ENCODE results near the gene DPEP2.
"Not testable (repeated sequence)": the region's sequence is repeated elsewhere in the genome, so short reads cannot be mapped to it uniquely, and the experiment has no call there.

DPEP2 gene

DNA sequence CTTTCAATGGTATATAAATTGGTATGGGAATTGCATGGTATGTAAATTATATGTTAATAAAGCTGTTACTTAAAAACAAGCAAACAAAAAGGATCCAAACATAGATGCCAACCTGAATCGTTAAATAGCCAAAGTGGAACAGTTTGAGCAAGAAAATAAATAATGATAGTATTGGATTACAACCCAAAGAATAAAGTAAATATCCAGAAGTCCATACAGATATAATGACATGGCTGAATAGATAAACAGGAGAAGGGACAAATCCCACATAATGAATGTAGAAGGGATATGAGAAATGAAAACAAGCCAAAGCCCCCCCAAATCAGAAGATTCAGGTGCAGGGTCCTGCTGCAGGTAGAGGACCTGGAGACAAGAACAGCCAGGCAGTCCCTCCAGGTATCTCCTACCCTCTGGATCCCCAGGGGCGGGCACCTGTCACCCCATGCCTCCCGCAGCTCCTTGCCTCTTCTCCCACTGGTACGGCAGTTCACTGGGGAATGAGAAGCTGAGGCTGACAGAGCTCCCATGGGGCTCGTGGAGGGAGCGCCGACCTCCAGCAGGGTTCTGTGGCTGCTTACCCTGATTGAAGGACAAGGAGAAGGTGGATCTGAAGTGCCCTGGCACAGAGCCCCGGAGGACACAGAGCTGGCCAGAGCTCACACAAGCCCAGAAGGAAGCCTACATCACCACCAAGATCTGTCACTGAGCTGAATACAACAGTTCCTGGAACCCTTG is 45.5 kb downstream of the DPEP2 start:
- DNase-seq: no peak

GRCh38 chr16:67951485-67951884 is 47.8 kb downstream of the DPEP2 start:
- DNase-seq: no peak

- no peak for DNase-seq
Measured at GRCh38 chr16:67950335-67950843, 48.9 kb downstream of the DPEP2 start.

DNA sequence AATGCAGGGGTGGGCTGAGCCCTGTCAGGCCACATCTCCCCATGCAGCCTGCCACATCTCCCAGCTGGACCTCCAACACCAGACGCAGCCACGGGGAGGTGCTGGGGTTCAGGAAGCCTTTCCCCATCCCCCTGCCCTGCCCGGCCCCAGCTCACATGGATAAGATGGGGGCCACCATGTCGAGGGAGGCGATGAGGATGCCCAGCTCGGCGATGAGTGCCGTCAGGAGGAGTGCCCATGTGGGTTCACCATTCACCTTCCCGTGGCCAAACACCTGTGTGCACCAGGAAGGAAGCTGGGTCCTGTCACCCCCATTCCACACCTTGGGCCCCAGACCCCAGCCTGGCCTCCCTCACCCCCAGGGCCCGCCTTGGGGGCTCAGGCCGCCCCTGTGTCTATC is 49.6 kb downstream of the DPEP2 start:
- no peak for DNase-seq

GRCh38 chr16:67948015-67948414 is 51.3 kb downstream of the DPEP2 start:
- no peak for DNase-seq

GRCh38 chr16:67946966-67947558 is 52.2 kb downstream of the DPEP2 start:
- no peak for DNase-seq

DNA sequence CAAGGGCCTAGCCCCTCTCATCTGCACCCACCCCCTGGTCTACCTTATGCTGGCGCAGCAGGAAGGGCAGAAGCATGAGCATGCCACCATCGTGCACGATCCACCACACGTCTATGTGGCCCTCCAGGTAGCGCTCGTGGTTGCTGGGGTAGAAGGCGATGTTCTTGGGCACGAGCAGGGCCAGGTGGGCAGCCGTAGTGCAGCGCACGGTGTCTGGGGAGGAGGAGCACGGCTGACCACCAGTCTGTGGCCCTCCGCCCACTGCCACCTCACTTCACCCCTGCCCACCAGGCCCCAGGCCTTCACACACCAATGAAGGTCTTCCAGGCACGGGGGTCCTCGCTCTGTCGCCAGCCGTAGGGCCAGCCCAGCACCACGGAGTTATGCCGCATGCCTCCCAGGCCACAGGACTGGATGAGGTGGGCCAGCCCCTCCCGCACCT is 53.1 kb downstream of the DPEP2 start:
- DNase-seq: no peak

GRCh38 chr16:67945392-67945933 is 53.8 kb downstream of the DPEP2 start:
- no peak for DNase-seq

DNA sequence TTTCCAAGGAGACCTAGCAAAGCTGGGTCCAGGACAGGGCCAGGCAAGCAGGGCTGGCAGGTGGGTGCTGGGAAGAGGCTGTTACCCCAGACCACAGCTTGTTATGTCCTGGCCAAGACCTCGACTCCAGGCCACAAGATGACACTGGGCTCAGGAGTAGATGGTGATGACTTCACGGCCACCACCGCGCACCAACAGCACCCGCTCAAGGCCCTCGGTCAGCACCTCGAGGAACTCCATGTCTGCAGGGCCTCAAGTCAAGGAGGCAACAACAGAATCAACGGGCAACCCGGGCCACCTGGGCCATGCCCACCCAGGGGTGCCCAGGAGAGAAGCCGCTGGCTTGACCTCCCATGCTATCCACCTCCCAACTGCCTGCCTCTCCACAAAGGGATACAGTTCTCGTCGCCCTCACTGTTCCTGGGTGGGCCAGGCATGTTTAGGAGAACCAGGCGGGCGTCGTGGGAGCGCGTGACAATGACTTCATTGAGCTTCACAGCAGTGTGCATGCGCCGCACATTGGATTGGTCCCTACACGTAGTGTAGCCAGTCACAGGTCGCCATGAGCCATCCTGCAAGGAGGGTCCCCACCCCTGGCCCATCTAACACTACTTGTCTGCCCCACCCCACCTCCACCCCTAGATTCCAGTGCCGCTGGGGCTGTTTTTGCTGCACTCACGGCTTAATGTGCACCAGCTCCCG is 54.4 kb downstream of the DPEP2 start:
- DNase-seq: no peak

DNA sequence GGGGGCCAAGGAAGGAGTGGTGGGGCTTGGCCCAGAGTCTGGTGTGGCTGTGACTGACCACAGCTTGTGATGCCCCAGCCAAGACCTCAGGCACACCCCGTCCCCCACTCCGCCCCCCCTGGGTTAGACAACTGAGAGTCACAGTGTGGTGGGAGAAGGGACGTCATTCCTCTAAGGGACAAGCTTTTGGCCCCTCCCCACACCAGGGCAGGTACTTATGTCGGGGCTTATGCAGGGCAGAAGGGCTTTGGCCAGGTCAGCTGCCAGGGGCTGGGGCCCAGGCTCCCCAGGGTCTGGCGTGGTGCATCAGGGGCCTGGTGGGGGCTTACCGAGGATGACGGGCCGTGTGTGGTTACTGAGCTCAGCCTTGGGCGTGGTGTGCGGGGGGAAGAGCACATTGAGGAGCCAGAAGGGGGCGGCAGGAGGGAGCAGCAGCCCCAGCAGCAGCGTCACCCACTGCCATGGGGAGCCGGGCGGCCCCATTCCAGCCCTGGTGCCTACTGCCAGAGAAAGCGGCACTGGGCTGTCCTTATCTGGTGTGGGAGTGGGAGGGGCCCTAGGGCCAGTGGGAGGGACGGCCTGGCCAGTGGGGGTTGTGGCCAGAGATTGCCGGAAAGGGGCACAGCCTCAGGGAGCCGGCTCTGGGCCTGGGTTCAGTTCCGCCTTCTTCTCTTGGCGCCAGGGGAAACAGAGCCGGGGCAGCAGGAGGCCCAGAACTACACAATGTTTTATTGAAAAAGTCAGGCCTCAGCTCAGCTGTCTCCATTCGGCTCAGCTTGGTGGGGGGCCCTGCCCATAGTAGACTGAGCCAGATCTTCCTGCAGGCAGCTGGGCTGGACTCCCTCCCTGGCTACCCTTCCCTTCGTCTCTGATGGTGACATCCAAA is 55.4 kb downstream of the DPEP2 start, which contains the start of gene LCAT:
Gene LCAT (minus strand): TSS at position 502 of the 886 bp plus-strand sequence. CDS start 19 bp downstream, at position 483.
- DNase-seq: no peak

DNA sequence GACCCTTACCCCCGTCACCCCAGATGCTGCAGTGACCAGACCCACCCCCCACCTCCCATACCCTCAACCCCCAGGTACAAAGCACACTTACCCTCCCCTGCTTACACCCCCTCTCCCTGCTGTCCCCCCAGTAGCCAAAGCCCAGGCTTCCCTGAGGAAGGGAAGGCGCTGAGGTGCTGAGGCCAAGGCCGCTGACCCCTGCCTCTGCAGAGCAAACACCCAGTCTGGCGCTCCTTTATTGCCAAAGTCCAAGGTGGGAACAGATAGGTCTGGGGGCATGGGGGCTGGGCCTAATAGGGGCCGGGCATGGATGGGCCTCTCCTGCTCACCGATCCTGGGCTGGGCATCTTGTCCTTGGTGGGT is 56.0 kb downstream of the DPEP2 start:
- DNase-seq: no peak

GRCh38 chr16:67942510-67943255 is 56.6 kb downstream of the DPEP2 start:
- DNase-seq: no peak

- DNase-seq: peak; percentile 60
Measured at GRCh38 chr16:67942200-67942509, 57.1 kb downstream of the DPEP2 start.

DNA sequence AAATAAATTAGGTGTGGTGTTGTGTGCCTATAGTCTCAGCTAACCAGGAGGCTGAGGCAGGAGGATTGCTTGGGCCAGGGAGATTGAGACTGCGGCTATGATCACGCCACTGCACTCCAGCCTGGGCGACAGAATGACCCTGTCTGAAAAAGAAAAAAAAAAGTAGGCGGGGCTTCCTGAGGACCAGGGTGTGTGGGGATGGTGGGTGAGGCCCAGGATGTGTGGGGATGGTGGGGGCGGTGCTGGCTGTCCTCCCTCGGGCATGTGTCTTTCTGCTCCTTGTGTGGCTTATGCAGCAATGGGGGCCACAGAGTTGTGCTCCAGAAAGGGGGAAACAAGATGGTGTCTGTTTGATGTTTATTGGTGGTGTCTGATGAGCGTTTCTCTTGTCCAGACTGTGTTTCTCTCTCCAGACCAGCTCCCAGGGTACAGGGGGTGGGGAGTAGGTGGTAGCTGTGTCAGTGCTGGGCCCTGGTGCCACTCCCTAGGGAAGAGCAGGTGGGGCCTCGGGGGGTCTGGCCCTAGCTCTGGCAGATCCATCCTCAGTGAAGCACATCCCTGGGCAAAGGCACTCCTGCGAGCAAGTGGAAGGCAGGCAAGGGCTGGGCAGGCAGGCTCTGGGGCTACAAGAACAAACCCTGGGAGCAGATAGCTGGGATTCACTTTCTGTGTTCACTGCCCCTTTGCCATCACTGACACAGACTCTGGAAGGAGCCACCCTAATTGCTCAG is 57.6 kb downstream of the DPEP2 start:
- DNase-seq: no peak

DNA sequence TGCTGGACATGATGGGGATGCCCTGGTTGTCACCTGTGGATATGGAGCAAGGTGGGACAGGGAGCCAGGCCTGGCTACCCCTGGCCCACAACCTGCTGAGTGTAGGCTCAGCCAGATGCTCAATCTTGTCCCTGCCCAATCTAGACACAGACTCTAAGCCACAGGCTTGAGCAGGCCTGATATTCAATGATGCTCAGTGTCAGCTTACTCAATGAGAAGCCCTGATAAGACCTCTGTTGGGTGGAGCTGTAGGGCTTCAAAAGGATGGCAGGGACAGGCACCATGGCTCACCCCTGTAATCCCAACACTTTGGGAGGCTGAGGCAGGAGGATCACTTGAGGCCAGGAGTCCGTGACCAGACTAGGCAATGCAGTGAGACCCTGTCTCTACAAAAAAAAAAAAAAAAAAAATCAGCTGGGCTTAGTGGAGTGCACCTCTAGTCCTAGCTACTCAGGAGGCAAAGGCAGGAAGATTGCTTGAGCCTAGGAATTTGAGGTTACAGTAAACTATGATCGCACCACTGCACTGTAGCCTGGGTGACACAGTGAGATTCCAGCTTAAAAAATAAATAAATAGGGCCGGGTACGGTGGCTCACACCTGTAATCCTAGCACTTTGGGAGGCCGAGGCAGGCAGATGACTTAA is 58.7 kb downstream of the DPEP2 start:
- no peak for DNase-seq

DNA sequence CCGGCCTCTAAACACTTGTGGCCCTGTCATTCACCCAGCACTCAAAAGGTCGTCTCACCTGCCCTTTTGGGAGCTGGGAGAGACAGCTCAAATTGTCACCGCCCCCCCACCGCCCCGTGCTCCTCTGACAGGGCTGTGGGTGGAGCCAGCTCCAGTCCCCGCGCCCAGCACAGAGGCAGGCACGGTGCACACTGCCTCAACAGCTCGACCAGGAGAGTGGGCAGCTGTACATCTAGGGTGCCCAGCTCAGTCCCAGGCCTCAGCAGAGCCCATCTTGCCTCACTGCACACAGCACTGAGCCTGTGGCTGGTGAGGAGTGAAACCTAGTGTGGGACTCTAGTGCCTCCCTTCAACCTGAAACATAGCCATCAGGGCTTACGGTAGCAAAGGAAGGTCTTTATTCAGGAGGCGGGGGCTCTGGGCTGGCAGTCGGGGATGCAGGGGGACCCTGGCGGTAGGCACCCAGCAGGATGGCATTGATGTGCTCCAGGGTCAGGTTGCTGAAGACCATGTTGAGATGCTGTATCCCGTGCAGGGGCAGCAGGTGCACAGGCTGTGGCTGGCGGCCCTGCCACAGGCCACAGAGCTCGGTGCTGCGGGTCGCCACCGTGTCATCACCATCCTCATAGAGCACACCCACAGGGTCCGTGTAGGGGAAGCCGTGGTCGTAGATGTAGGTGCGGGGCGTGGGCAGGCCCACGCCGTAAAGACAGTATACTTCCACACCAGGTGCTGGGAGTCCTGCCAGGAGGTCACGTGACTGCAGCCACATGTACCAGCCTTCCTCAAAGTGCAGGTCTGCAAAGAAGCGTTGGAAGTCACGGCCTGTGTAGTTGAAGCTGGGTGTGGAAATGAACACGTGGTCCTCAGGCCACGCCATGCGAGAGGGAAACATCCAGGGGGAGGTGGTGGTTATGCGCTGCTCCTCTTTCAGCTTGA is 59.5 kb downstream of the DPEP2 start:
- peak; percentile 42 for DNase-seq

DNA sequence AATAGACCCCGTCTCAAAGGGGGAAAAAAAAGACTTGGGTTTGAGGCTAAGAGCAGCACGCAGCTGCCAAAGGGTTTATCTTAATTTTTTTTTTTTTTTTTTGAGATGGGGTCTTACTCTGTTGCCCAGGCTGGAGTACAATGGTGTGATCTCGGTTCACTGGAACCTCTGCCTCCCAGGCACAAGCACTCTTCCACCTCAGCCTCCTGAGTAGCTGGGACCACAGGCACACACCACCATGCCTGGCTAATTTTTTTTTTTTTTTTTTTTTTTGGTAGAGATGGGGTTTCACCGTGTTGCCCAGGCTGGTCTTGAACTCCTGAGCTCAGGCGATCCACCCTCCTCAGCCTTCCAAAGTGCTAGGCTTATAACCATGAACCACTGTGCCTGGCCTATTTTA is 61.6 kb downstream of the DPEP2 start:
- DNase-seq: not testable (repeated sequence)

All from activated CD4-positive, alpha-beta T cell treated with anti-CD3 and anti-CD28 coated beads, Interleukin-10, Interleukin-2, amounts not matched to agents 100 ng/mL and 50 ng/mL, durations not matched to agents 16 hours and 8 hours (primary cell).